Subcutaneous abdominal adipose tissue (tissue), 5 donors: ENCODE measurements around the gene PSMA6.
A peak's percentile ranks its signal among the peaks of the same experiment; 100 is the strongest.

Experiments
- H3K27ac ChIP-seq: one replicate; pipeline ENCODE4 v1.7.0; 2013; ENCODE audit warnings: low read depth, mild to moderate bottlenecking, inconsistent platforms, low read length, moderate library complexity
- H3K27me3 ChIP-seq, 5 donors: one replicate each; pipeline ENCODE4 v1.7.0; 2013; ENCODE audit warnings: low read length in 5 of 5, inconsistent platforms in 1 of 5; ENCODE audit not compliant: control insufficient read depth in 5 of 5, insufficient read depth in 4 of 5
- H3K36me3 ChIP-seq, 5 donors: one replicate each; pipeline ENCODE4 v1.7.0; 2013; ENCODE audit warnings: low read length in 5 of 5; ENCODE audit not compliant: control insufficient read depth in 5 of 5, insufficient read depth in 5 of 5
- H3K4me1 ChIP-seq, 5 donors: one replicate each; pipeline ENCODE4 v1.7.0; 2013; ENCODE audit warnings: low read length in 5 of 5, mild to moderate bottlenecking in 3 of 5, moderate library complexity in 1 of 5; ENCODE audit not compliant: control insufficient read depth in 5 of 5, insufficient read depth in 5 of 5
- H3K4me3 ChIP-seq, 5 donors: one replicate each; pipeline ENCODE4 v1.7.0; 2013; ENCODE audit warnings: low read length in 5 of 5, low read depth in 1 of 5
- H3K9ac ChIP-seq, 5 donors: one replicate each; pipeline ENCODE4 v1.7.0; 2013; ENCODE audit warnings: low read length in 5 of 5, mild to moderate bottlenecking in 4 of 5, moderate library complexity in 3 of 5
- H3K9me3 ChIP-seq, 5 donors: one replicate each; pipeline ENCODE4 v1.7.0; 2013; ENCODE audit warnings: low read length in 5 of 5; ENCODE audit not compliant: control insufficient read depth in 5 of 5
- donor health status: healthy.
- donor health status: healthy.
- donor health status: healthy.
- donor health status: healthy.
- donor health status: healthy.

The PSMA6 gene

DNA sequence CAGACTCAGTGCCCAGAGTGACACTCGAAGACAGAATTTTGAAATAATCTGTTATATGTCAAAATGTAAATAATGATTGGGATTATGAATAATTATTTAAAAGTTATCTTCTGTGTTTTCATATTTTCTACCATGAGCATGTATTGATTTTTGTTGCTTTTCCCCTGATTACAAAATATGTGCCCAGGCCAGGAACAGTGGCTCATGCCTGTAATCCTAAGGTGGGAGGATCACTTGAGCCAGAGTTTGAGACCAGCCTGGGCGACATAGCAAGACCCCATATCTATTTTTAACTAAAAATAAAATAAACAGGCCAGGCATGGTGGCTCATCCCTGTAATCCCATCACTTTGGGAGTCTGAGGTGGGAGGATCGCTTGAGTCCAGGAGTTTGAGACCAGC lies 13.5 kb downstream of the PSMA6 start:
- Histone ChIP-seq H3K9me3 (no peaks in the 10 kb centered on the region), H3K36me3 (peaks cover 11 to 24% (median 23%) of the 10 kb centered on the region in 5 donors)

DNA sequence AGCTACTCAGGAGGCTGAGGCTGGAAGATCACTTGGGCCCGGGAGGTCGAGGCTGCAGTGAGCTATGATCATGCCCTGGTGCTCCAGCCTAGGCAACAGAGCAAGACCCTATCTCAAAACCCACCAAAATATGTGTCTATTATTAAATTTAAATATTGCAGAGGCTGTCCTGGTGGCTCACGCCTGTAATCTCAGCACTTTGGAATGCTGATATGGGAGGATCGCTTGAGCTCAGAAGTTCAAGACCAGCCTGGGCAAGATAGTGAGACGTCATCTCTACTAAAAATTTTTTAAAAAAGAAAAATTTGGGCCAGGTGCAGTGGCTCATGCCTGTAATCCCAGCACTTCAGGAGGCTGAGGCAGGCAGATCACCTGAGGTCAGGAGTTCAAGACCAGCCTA lies 13.9 kb downstream of the PSMA6 start:
- no peak overlapping the region for H3K27ac ChIP-seq
- H3K4me1 ChIP-seq: peaks cover 0 to 8% (median 4%) of the 10 kb centered on the region in 5 donors
- no peaks in the 10 kb centered on the region for H3K27me3 ChIP-seq
- H3K9ac ChIP-seq: no peak overlapping the region
- peaks cover 16 to 29% (median 28%) of the 10 kb centered on the region in 5 donors for H3K36me3 ChIP-seq
- H3K4me3 ChIP-seq: no peak overlapping the region
- H3K9me3 ChIP-seq: no peaks in the 10 kb centered on the region

More for the DNA sequence above, 13.5 kb downstream of the PSMA6 start:
- H3K27ac ChIP-seq: no peak overlapping the region
- no peak overlapping the region for H3K9ac ChIP-seq
- H3K27me3 ChIP-seq: no peaks in the 10 kb centered on the region
- H3K4me1 ChIP-seq: peaks cover 0 to 8% (median 7%) of the 10 kb centered on the region in 5 donors
- H3K4me3 ChIP-seq: no peak overlapping the region

DNA sequence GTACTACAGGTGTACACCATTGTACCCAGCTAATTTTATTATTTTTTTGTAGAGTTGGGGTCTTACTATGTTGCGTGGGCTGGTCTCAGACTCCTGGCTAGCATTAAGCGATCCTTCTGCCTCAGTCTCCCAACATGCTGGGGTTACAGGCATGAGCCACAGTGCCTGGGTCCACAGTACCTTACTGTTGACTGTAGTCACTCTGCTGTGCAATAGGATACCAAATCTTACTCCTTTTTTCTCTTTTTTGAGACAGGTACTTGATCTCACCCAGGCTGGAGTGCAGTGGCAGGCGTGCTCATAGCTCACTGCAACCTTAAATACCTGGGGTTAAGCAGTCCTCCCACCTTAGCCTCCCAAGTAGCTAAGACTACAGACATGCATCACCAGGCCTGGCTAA lies 25.6 kb downstream of the PSMA6 start:
- H3K9me3 ChIP-seq: no peaks in the 10 kb centered on the region
- no peak overlapping the region for H3K4me3 ChIP-seq
- H3K4me1 ChIP-seq: no peaks in the 10 kb centered on the region
- H3K36me3 ChIP-seq: peaks cover 32 to 56% (median 45%) of the 10 kb centered on the region in 5 donors
- no peak overlapping the region for H3K27ac ChIP-seq
- no peaks in the 10 kb centered on the region for H3K27me3 ChIP-seq
- H3K9ac ChIP-seq: no peak overlapping the region

DNA sequence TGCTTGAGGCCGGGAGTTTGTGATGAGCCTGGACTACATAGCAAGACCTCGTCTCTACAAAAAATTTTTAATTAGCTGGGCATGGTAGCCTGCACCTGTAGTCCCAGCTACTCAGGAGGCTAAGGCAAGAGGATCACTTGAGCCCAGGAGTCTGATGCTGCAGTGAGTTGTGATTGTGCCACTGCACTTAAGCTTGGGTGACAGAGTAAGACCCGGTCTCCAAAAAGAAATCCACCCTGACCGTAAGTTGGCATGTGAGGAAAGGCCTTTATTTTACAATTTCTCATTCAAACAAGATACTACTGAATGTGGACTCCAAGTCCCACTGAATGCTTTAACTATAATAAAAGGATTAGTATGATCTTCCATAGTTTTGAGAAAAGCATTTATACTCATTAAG lies 27.3 kb downstream of the PSMA6 start:
- no peak overlapping the region for H3K27ac ChIP-seq
- no peaks in the 10 kb centered on the region for H3K9me3 ChIP-seq
- peaks cover 24 to 41% (median 34%) of the 10 kb centered on the region in 5 donors for H3K36me3 ChIP-seq
- H3K4me1 ChIP-seq: no peaks in the 10 kb centered on the region
- H3K27me3 ChIP-seq: no peaks in the 10 kb centered on the region
- H3K9ac ChIP-seq: no peak overlapping the region
- H3K4me3 ChIP-seq: no peak overlapping the region

DNA sequence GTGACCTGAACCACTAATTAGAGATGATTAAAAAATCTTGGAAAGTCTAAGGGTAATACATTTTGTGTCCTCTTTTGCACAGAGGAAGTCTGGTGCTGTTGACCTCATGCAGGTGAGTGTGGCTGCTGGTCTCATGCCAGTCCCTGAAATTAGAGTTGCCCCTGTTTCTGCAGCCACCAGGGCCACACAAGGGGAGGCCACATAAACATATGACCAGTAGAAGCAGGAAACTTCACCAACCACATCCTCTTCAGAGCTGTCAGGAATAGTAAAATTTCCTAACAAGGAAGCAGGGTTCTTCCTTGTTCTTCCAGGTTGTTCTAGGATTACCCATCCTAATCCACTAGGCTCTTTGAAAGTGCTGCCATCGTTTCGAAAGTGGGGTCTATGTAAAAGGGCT lies 28.3 kb downstream of the PSMA6 start:
- Histone ChIP-seq H3K36me3 (peaks cover 17 to 32% (median 24%) of the 10 kb centered on the region in 5 donors), H3K9me3 (no peaks in the 10 kb centered on the region), H3K27me3 (no peaks in the 10 kb centered on the region), H3K9ac (no peak overlapping the region), H3K27ac (no peak overlapping the region), H3K4me1 (no peaks in the 10 kb centered on the region), H3K4me3 (no peak overlapping the region)

DNA sequence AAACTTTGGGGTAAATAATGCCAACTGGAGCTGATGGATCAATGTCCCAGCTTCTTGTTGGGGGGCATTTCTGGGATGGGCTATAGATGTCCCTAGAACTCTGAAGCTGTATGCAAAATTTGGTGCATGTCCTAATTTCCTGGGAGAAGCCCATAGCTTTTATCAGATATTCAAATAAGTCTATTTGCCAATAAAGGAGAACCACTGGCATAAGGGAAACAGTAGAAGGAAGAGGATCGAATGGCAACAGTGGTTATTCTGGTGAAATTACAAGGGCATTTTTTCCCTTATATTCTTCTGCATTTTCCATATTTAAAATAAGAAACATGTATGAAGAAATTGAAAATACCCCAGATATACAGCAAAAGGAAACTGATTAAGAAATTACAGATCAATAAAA lies 34.2 kb downstream of the PSMA6 start:
- H3K27me3 ChIP-seq: no peaks in the 10 kb centered on the region
- no peak overlapping the region for H3K9ac ChIP-seq
- H3K27ac ChIP-seq: no peak overlapping the region
- H3K4me1 ChIP-seq: no peaks in the 10 kb centered on the region
- H3K36me3 ChIP-seq: no peaks in the 10 kb centered on the region
- no peak overlapping the region for H3K4me3 ChIP-seq
- H3K9me3 ChIP-seq: no peaks in the 10 kb centered on the region

DNA sequence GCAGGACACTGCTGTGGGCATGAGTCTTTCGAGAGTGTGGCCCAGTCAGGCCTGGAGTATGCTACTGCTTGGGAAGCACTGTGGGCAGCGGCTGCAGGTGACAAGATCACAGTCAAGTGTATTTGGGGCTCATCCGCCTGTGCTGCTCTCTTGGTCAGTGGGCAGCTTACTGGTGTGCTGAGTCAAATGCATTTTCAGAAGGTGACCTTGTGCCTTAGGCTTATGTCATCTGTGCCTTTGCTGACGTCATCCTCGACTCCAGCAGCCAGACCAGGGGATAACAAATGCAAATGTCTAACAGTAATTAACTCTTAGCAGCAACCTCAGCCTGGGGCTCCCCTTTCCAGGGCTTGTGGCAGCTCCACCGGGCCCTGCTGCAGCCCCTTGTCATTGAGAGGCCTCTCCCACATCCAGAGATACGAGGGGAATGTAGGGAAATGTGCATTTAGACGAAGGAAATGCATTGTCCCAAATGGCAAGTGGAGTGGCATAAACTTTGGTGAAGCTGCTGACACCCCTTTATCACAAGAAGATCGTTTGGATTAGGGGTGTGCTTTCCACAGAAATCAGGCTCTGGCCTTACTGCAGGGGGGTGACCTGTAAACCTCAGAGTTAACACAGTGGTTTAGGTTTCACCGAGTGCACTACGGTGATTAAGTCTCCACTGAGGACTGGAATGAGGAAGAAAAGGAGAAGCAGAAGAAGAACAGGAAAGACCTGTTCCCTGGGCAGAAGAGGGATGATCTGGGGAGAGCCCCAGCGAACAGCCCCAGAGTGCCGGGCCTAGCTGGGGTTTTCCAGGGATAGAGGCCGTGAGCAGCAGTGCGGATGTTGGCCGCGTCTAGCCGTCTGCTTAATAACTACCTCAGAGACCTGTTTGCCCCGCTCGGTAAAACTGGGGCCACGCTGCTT lies 39.7 kb downstream of the PSMA6 start:
- peak overlapping the region in 1 of 5 donors; percentile 8 for H3K9ac ChIP-seq
- H3K4me3 ChIP-seq: no peak overlapping the region
- H3K9me3 ChIP-seq: no peaks in the 10 kb centered on the region
- no peak overlapping the region for H3K27ac ChIP-seq
- H3K27me3 ChIP-seq: no peaks in the 10 kb centered on the region
- peaks cover 12 to 49% (median 40%) of the 10 kb centered on the region in 5 donors for H3K4me1 ChIP-seq
- H3K36me3 ChIP-seq: no peaks in the 10 kb centered on the region

DNA sequence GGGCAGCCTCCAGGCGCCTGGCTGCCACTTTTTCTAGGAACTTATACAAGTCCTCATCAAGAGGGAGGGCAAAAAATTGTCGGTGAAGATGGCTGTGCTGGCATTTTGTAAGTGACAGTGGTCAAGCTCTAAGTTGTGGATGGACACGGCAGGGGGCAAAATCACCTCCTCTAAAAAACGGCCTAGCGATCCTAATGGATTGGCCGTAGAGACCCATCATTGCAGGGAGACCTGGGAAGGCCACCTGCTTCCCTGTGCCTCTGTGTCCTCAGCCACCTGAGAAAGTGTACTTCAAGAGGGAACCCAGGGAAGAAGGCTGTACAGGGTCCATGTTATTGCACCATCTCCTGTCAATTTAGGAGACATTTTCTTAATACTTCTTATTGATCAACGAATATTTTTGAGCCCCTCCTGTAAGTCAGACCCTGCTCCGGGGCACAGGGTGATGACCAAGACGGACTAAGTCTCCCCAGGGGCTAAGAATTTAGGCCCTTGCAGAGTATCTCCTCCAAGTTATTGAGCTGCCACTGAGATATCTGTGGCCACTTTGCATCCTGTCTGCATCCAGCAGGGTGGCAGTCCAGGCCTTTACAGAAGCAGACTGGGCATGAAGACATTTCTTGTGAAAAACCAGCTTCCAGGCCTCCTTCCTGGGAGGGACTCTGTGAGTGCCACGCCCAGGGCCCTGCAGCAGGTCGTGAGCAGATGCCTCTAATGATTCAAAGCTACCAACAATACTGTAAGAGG lies 40.5 kb downstream of the PSMA6 start:
- no peaks in the 10 kb centered on the region for H3K27me3 ChIP-seq
- H3K9me3 ChIP-seq: no peaks in the 10 kb centered on the region
- H3K4me1 ChIP-seq: peaks cover 17 to 58% (median 48%) of the 10 kb centered on the region in 5 donors
- H3K4me3 ChIP-seq: no peak overlapping the region
- peak overlapping the region in 1 of 5 donors; percentile 25 for H3K9ac ChIP-seq
- H3K36me3 ChIP-seq: no peaks in the 10 kb centered on the region
- H3K27ac ChIP-seq: no peak overlapping the region

DNA sequence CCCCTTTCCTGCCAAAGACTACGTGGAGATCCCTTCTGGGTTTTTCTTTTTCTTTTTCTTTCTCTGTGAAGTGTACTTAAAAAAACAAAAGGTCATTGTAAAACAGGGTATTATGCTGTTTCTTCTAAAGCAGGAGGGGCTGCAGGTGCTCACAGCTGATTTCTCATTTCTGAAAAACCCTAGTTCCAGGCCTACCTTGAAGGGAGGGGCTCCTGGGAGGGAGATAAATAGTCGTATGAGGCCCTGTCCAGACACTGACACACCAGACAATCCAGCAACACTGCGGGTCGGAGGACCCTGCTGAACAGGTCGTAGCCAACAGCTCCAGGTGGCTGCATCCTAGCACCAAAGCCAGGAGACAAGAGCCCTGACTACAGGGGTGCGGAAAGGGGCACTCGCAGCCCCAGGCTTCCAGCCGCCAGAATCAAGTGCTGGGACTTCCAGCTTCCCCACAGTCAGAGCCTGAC lies 41.1 kb downstream of the PSMA6 start:
- H3K9ac ChIP-seq: peak overlapping the region in 2 of 5 donors; percentile 12 to 25

More for the DNA sequence above, 41.1 kb downstream of the PSMA6 start:
- no peak overlapping the region for H3K4me3 ChIP-seq
- H3K27ac ChIP-seq: no peak overlapping the region
- H3K4me1 ChIP-seq: peaks cover 20 to 64% (median 54%) of the 10 kb centered on the region in 5 donors
- H3K36me3 ChIP-seq: no peaks in the 10 kb centered on the region
- no peaks in the 10 kb centered on the region for H3K9me3 ChIP-seq
- no peaks in the 10 kb centered on the region for H3K27me3 ChIP-seq
